Stimulated activated memory B cell treated with anti-CD40 and anti-IgM and Interleukin-4, amounts not matched to agents 10 μg/mL and 1 μg/mL and 100 μg/mL, for 72 hours (primary cell): Measurements from ENCODE around the gene GSTT4.
"Not testable (repeated sequence)": the region's sequence is repeated elsewhere in the genome, so short reads cannot be mapped to it uniquely, and the experiment has no call there.

ENCODE experiments used
- ATAC-seq: fragments of 150-1000 bp; cut with Tn5 transposase; 2 replicates; pipeline ENCODE4 v1.10.0; 2021
- H3K27ac Mint-ChIP-seq: one replicate; pipeline ENCODE4 v1.8.0; 2022; ENCODE audit warnings: mild to moderate bottlenecking, mixed read lengths
- H3K27me3 Mint-ChIP-seq: one replicate; pipeline ENCODE4 v1.8.0; 2022; ENCODE audit warnings: mixed read lengths
- H3K36me3 Mint-ChIP-seq: one replicate; pipeline ENCODE4 v1.8.0; 2022; ENCODE audit warnings: mixed read lengths
- H3K4me1 Mint-ChIP-seq: one replicate; pipeline ENCODE4 v1.8.0; 2022; ENCODE audit warnings: mixed read lengths
- H3K4me3 Mint-ChIP-seq: one replicate; pipeline ENCODE4 v1.8.0; 2022; ENCODE audit warnings: mild to moderate bottlenecking, moderate library complexity, mixed read lengths
- H3K9me3 Mint-ChIP-seq: one replicate; pipeline ENCODE4 v1.8.0; 2022; ENCODE audit warnings: mixed read lengths

Gene GSTT4

GRCh38 chr22:24008381-24009226 lies 3.4 kb upstream of the GSTT4 start:
- H3K27me3 Mint-ChIP-seq: peaks cover under 1% of the 10 kb centered on the region
- H3K9me3 Mint-ChIP-seq: no peaks in the 10 kb centered on the region
- H3K4me1 Mint-ChIP-seq: peaks cover 5% of the 10 kb centered on the region
- no peak for ATAC-seq
- H3K36me3 Mint-ChIP-seq: no peaks in the 10 kb centered on the region
- H3K4me3 Mint-ChIP-seq: no peak overlapping the region
- no peak overlapping the region for H3K27ac Mint-ChIP-seq

DNA sequence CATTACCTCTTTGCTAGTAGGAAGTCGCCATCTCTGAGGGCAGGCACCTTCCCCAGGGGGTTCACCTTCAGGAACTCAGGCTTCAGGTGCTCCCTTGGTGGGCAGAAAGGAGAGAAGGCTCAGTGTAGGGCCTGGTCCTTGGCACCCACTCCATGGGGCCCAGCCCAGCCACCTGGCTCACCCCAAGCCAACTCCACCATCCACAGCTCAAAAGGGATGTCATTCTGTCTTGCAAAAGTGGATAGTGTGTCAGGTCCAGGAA lies 2.7 kb upstream of the GSTT4 start:
- no peak overlapping the region for H3K27ac Mint-ChIP-seq
- ATAC-seq: no peak
- no peaks in the 10 kb centered on the region for H3K4me1 Mint-ChIP-seq
- no peak overlapping the region for H3K4me3 Mint-ChIP-seq
- H3K27me3 Mint-ChIP-seq: peaks cover 6% of the 10 kb centered on the region
- no peaks in the 10 kb centered on the region for H3K9me3 Mint-ChIP-seq
- no peaks in the 10 kb centered on the region for H3K36me3 Mint-ChIP-seq

DNA sequence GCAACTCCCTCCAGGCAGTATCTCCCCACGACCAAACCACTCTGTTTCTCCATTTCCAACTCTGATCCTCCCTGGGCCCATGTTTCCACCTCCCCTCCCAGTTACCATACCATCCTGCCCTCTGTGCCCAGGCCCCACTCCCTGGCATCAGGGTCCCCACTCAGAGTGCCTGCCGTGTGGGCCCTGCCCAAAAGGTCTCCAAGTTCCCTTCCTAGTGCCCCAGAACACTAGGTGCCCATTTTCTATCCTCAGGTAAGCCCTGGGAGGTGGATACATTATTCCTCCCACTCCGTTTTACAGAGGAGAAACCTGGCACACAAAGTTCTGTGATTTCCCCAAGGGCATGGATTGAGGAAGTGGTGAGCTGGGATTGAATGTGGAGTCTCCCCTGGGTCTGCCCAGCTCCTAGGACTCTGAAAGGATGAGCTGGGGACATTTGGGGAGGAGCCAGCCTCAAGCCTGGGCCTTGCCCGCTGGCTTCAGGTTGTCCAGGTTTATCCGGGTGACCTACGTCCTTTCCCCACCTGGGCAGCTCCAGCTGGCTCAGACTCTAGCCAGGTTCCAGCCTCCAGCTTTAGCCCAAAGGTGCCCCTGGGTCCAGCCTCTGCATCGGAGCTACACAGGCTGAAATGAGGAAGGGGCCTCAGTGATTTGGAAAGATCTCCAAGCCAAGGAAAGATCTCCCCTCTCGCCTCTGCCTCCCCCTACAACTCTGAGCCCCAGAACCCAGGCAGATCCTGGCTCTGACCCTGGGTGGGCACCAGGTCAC lies 2.2 kb upstream of the GSTT4 start:
- Mint-ChIP-seq H3K27ac (no peak overlapping the region), H3K9me3 (no peaks in the 10 kb centered on the region), H3K4me1 (no peaks in the 10 kb centered on the region), H3K36me3 (no peaks in the 10 kb centered on the region), H3K4me3 (no peak overlapping the region), H3K27me3 (peaks cover 7% of the 10 kb centered on the region)
- no peak for ATAC-seq

GRCh38 chr22:24006914-24007214 lies 1.6 kb upstream of the GSTT4 start:
- Mint-ChIP-seq H3K27me3 (peaks cover 13% of the 10 kb centered on the region), H3K4me1 (no peaks in the 10 kb centered on the region), H3K27ac (no peak overlapping the region), H3K9me3 (no peaks in the 10 kb centered on the region), H3K4me3 (no peak overlapping the region), H3K36me3 (no peaks in the 10 kb centered on the region)
- no peak for ATAC-seq

- no peak overlapping the region for H3K27ac Mint-ChIP-seq
- H3K4me1 Mint-ChIP-seq: no peaks in the 10 kb centered on the region
- no peak for ATAC-seq
- no peaks in the 10 kb centered on the region for H3K36me3 Mint-ChIP-seq
- peaks cover 18% of the 10 kb centered on the region for H3K27me3 Mint-ChIP-seq
- no peaks in the 10 kb centered on the region for H3K9me3 Mint-ChIP-seq
- H3K4me3 Mint-ChIP-seq: no peak overlapping the region
Measured at GRCh38 chr22:24006207-24006913, 1.1 kb upstream of the GSTT4 start.

DNA sequence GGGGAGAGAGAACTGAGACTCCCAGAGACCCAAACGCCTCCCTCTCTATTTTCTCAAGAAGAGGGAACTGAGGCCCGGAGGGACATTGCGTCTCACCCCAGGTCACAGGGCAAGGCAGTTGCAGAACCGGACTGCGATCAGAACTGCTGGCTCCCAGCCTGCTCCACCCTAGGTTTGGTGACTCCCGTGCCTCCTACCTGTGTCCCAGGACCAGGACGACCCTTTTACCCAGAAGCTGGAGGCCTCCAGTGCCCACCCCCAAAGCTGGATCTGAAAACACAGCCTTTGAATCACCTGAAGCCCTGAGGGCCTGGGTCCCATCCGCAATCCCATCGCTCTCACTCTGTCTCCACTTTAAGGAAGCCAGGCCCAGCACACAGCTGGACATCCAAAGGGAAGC lies 1.4 kb downstream of the GSTT4 start:
- Mint-ChIP-seq H3K9me3 (no peaks in the 10 kb centered on the region), H3K27ac (no peak overlapping the region), H3K36me3 (no peaks in the 10 kb centered on the region), H3K27me3 (peaks cover 20% of the 10 kb centered on the region), H3K4me3 (no peak overlapping the region), H3K4me1 (no peaks in the 10 kb centered on the region)
- ATAC-seq: no peak

DNA sequence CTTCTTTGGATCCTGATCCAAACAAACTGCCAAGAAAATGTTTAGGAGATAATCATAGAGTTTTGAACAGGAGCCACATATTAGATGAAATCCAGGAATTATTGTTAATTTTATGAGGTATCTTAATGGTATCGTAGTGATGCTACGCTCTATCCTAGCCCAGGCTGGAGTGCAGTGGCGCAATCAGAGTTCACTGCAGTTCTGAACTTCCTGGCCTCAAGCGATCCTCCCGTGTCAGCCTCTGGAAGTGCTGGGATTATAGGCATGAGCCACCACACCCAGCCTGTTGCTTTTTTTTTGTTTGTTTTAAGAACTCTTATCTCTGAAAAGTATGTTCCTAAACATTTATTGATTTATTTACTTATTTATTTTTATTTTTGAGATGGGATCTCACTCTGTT lies 2.4 kb downstream of the GSTT4 start:
- no peaks in the 10 kb centered on the region for H3K9me3 Mint-ChIP-seq
- H3K4me1 Mint-ChIP-seq: no peaks in the 10 kb centered on the region
- no peak for ATAC-seq

DNA sequence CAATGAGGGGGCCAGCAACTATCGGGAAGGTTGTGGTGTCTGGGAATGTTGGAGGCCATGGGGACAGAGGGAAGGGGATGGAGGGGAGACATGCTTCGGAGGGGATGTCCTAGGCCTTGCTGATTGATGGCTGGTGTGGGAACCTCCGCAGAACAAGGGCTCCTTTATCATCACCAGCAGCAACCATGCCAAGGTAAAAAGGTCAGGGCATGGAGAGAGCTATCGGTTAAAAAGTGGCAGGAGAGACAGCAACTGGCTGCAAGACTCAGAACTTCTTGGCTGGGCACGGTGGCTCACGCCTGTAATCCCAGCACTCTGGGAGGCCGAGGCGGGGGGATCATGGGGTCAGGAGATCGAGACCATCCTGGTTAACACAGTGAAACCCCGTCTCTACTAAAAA lies 3.0 kb downstream of the GSTT4 start:
- no peak for ATAC-seq
- Mint-ChIP-seq H3K4me3 (no peak overlapping the region), H3K27ac (no peak overlapping the region)

More for the DNA sequence above, 2.4 kb downstream of the GSTT4 start:
- no peak overlapping the region for H3K4me3 Mint-ChIP-seq
- peaks cover 20% of the 10 kb centered on the region for H3K27me3 Mint-ChIP-seq
- no peak overlapping the region for H3K27ac Mint-ChIP-seq
- no peaks in the 10 kb centered on the region for H3K36me3 Mint-ChIP-seq

DNA sequence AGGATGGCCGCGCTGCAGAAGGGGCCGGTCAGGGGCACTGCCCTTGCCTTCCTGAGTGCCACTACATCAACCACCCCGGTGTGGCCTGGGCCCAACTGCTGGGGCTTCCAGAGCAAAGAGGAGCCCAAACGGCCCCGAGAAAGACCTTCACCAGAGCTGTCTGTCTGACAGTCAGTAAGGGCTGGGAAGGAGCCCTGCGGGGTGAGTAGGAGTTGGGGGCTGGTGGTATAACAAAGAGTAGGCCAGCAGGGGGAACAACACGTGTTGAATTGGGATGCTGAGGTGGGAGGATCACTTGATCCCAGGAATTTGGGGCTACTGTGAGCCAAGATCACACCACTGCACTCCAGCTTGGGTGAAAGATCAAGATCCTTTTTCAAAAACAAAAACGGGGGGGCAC lies 3.9 kb downstream of the GSTT4 start:
- H3K4me3 Mint-ChIP-seq: no peak overlapping the region
- H3K4me1 Mint-ChIP-seq: peaks cover 2% of the 10 kb centered on the region
- no peak for ATAC-seq
- H3K27ac Mint-ChIP-seq: no peak overlapping the region
- H3K27me3 Mint-ChIP-seq: peaks cover 20% of the 10 kb centered on the region
- no peaks in the 10 kb centered on the region for H3K36me3 Mint-ChIP-seq
- no peaks in the 10 kb centered on the region for H3K9me3 Mint-ChIP-seq

More for the DNA sequence above, 3.0 kb downstream of the GSTT4 start:
- Mint-ChIP-seq H3K36me3 (no peaks in the 10 kb centered on the region), H3K9me3 (no peaks in the 10 kb centered on the region), H3K27me3 (peaks cover 20% of the 10 kb centered on the region), H3K4me1 (no peaks in the 10 kb centered on the region)

DNA sequence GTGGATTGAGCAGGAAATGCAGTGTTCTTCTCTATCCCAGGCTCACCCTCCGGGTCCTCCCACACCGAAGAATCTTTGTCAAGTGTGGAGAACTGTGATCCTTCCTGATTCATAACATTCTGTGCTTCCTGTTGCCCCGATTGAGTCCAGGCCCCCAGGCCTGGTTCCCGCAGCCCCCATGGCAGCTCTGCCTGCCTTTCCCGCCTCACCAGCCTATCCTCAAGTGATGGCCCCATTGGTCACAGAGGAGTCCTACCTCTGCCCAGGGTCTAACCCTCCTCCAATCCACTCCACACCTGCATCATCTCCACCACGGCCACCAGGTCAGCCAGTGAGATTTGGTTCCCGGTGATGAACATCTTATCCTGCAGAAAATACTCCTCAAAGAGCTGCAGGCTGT lies 5.5 kb downstream of the GSTT4 start:
- not testable (repeated sequence) for H3K36me3 Mint-ChIP-seq, H3K4me1 Mint-ChIP-seq, H3K4me3 Mint-ChIP-seq, ATAC-seq, H3K9me3 Mint-ChIP-seq, H3K27ac Mint-ChIP-seq
- peaks cover 20% of the 10 kb centered on the region for H3K27me3 Mint-ChIP-seq

DNA sequence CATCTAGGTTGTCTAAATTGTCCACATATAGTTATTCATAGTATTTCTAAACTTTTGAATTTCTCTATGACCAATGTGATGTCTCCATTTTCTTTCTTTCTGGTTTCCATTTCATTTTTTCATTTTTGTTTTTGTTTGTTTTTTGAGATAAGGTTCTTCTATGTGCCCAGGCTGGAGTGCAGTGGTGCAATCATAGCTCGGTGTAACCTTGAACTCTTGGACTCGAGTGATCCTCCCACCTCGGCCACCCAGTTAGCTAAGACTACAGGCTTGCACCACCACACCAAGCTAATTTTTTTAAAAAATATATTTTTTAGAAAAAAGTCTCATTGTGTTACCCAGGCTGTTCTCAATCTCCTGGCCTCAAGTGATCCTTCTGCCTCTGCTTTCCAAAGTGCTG lies 8.2 kb downstream of the GSTT4 start:
- H3K27ac Mint-ChIP-seq: no peak overlapping the region
- peaks cover 6% of the 10 kb centered on the region for H3K4me1 Mint-ChIP-seq

GRCh38 chr22:23993581-23994177 lies 11.6 kb downstream of the GSTT4 start:
- not testable (repeated sequence) for H3K4me1 Mint-ChIP-seq, ATAC-seq, H3K4me3 Mint-ChIP-seq, H3K36me3 Mint-ChIP-seq, H3K27ac Mint-ChIP-seq, H3K27me3 Mint-ChIP-seq, H3K9me3 Mint-ChIP-seq

More for the DNA sequence above, 8.2 kb downstream of the GSTT4 start:
- Mint-ChIP-seq H3K36me3 (no peaks in the 10 kb centered on the region), H3K4me3 (no peak overlapping the region), H3K9me3 (no peaks in the 10 kb centered on the region), H3K27me3 (peaks cover 9% of the 10 kb centered on the region)
- no peak for ATAC-seq

DNA sequence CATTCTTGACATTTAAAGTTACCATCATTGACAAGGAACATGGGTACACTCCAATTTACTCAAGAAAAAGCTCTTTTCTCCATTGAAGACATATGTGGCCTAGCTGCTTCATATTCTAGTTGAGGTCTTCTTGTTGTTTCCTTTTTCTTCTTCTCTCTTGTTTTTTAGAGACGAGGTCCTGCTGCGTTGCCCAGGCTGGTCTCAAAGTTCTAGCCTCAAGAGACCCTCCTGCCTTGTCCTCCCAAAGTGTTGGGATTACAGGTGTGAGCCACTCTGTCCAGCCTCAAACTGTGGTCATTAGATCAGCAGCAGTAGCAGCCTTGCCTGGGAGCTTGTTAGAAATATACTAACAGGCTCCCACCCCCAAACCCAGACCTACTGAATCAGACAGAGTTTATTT lies 12.2 kb downstream of the GSTT4 start:
- ATAC-seq, H3K36me3 Mint-ChIP-seq, H3K9me3 Mint-ChIP-seq, H3K27me3 Mint-ChIP-seq, H3K4me3 Mint-ChIP-seq, H3K4me1 Mint-ChIP-seq, H3K27ac Mint-ChIP-seq: not testable (repeated sequence)

DNA sequence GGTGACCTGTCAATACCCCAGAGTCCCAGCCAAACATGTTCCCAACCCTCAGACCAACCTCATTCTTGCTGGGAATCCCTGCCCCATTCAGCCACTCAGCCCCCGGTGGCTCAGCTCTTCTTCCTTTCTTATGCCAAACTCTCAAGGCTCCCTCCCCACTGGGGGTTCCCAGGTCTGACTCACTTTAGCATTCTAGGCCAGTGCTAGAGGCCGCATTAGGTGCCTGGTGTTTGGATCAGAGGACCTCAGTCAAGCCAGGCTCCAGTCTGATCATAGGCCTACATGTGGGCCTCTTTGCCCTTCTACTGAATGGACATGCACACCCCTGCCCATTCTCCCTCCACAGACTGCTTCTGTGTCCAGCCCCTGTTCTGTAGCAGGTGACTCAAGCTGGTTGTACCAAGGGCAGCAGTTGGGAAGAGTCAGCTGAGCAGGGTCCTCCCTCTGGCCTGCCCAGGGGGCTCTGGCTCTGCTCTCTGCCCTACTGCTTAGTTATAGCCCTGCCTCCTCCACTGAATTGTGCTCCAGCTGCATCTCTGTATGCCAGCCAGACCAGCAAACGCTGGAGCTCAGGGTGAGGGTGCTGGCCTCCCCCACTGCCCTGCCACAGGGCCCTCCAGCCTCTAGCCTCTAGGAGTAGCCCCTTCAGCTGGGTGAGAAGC lies 15.5 kb downstream of the GSTT4 start:
- ATAC-seq, H3K36me3 Mint-ChIP-seq, H3K4me3 Mint-ChIP-seq: not testable (repeated sequence)

DNA sequence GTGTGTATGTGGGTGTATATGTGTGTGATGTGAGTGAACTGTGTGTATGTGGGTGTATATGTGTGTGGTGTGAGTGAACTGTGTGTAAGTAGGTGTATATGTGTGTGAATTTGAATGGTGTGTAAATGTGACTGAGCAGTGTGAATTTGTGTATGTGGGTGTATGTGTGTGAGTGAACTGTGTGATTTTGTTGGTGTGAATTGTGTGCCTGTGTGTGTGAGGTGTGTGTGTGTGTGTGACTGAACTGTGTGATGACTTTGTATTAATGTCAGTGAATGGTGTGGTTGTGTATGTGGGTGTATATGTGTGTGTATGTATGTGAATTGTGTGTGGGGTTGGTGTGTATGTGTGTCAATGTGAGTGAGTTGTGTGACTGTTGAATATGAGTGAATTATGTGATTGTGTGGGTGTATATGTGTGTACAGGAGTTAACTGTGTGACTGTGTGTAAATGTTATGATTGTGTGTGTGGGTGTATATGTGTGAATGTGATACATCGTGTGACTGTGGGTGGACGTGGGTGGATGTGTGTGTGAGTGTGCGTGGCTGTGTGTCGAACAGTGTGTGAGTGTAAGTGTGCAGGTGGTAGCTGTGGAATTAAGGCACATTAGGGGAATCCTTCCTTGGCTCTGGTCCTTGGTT lies 18.6 kb downstream of the GSTT4 start:
- H3K36me3 Mint-ChIP-seq, H3K27ac Mint-ChIP-seq, H3K4me3 Mint-ChIP-seq, H3K27me3 Mint-ChIP-seq, H3K9me3 Mint-ChIP-seq, ATAC-seq, H3K4me1 Mint-ChIP-seq: not testable (repeated sequence)

More for the DNA sequence above, 15.5 kb downstream of the GSTT4 start:
- H3K27me3 Mint-ChIP-seq, H3K4me1 Mint-ChIP-seq, H3K9me3 Mint-ChIP-seq, H3K27ac Mint-ChIP-seq: not testable (repeated sequence)
